K562 (cell line): ENCODE results near the gene KLF18.

Experiments
- CBFA2T3 ChIP-seq: fragments of 450-650 bp; IDR thresholded peaks from 2 replicates; pipeline ENCODE4 v1.6.1; 2017
- CHD2 ChIP-seq: IDR thresholded peaks from 2 replicates; pipeline ENCODE4 v1.6.1; 2011; ENCODE audit warnings: low read depth, low read length
- CTCF ChIP-seq, 3 experiments: IDR thresholded peaks in 2 of 3; conservative IDR thresholded peaks in 1 of 3; 2 replicates each; pipeline ENCODE4 v1.5.1; 2011 to 2012; ENCODE audit warnings: low read length in 3 of 3, mild to moderate bottlenecking in 3 of 3, control low read depth in 2 of 3, improper control_type of control experiment in 1 of 3, inconsistent platforms in 1 of 3, low read depth in 1 of 3, mixed read lengths in 1 of 3, moderate library complexity in 1 of 3; ENCODE audit not compliant: insufficient read depth in 2 of 3
- DNMT1 ChIP-seq: fragments of 450-650 bp; IDR thresholded peaks from 2 replicates; pipeline ENCODE4 v1.6.1; 2016; ENCODE audit warnings: antibody characterized with exemption, mild to moderate bottlenecking
- E4F1 ChIP-seq: fragments of 250-450 bp; sonication (Bioruptor Pico); IDR thresholded peaks from 2 replicates; pipeline ENCODE4 v1.5.0; 2021; ENCODE audit warnings: mild to moderate bottlenecking, borderline replicate concordance
- GATAD2B ChIP-seq: fragments of 450-650 bp; IDR thresholded peaks from 2 replicates; pipeline ENCODE4 v1.6.1; 2017; ENCODE audit warnings: mild to moderate bottlenecking, borderline replicate concordance
- KDM1A ChIP-seq, 2 experiments: fragments of 450-650 bp; IDR thresholded peaks; 2 replicates each; pipeline ENCODE4 v1.6.1; 2016; ENCODE audit warnings: mild to moderate bottlenecking in 2 of 2
- NR1H2 ChIP-seq: sonication (generic); formaldehyde crosslinking; IDR thresholded peaks from 2 replicates; pipeline ENCODE4 v1.4.0; 2020; ENCODE audit warnings: mild to moderate bottlenecking, missing genetic modification reagents
- NRF1 ChIP-seq, 2 experiments: fragments of 450-650 bp; IDR thresholded peaks in 1 of 2; conservative IDR thresholded peaks in 1 of 2; 2 replicates each; pipeline ENCODE4 v1.6.1; 2014; ENCODE audit warnings: mild to moderate bottlenecking in 2 of 2
- YY1 ChIP-seq, 3 experiments: IDR thresholded peaks; 2 replicates each; pipeline ENCODE4 v1.6.1; 2011; ENCODE audit warnings: low read length in 2 of 3, mild to moderate bottlenecking in 2 of 3, moderate library complexity in 2 of 3, borderline replicate concordance in 1 of 3, control low read depth in 1 of 3, low read depth in 1 of 3; ENCODE audit not compliant: insufficient read depth in 3 of 3, insufficient replicate concordance in 2 of 3, control insufficient read depth in 1 of 3, insufficient read length in 1 of 3; ENCODE audit errors: extremely low read depth in 1 of 3
- ZNF79 ChIP-seq: fragments of 250-450 bp; sonication (Bioruptor Pico); IDR thresholded peaks from 2 replicates; pipeline ENCODE4 v1.4.0; 2020; ENCODE audit warnings: low read depth, mild to moderate bottlenecking, moderate library complexity
- ZSCAN29 ChIP-seq: fragments of 450-650 bp; IDR thresholded peaks from 2 replicates; pipeline ENCODE4 v1.6.1; 2017
- TF ChIP-seq, protein P1 (sequence below): sonication (generic); IDR thresholded peaks from 2 replicates; pipeline ENCODE4 v1.6.1; 2016

GRCh38 chr1:44113095-44113609 lies 28.3 kb downstream of the KLF18 start:
- no peak for TF ChIP-seq NRF1 (conservative IDR thresholded peaks at IDR 0.05 in 1 of 2, IDR thresholded peaks at IDR 0.05 in 1 of 2)
- no peak for TF ChIP-seq E4F1 (CRISPR knock-in tag)
- no peak for TF ChIP-seq ZNF79 (CRISPR knock-in tag)
- TF ChIP-seq CHD2 = no peak
- TF ChIP-seq CTCF (IDR thresholded peaks at IDR 0.05 in 2 of 3, conservative IDR thresholded peaks at IDR 0.05 in 1 of 3; ENCODE audit: insufficient read depth in 2 of 3, low read depth in 1 of 3, low read length in 3 of 3) = no peak
- TF ChIP-seq NR1H2 (CRISPR knock-in tag) = no peak
- no peak for TF ChIP-seq KDM1A (IDR thresholded peaks at IDR 0.05)
- TF ChIP-seq ZSCAN29 = no peak
- TF ChIP-seq YY1 (IDR thresholded peaks at IDR 0.05; ENCODE audit: borderline replicate concordance in 1 of 3, control insufficient read depth in 1 of 3, extremely low read depth in 1 of 3, insufficient read depth in 3 of 3, insufficient read length in 1 of 3, insufficient replicate concordance in 2 of 3, low read depth in 1 of 3, low read length in 2 of 3) = no peak
- TF ChIP-seq, protein P1, sequence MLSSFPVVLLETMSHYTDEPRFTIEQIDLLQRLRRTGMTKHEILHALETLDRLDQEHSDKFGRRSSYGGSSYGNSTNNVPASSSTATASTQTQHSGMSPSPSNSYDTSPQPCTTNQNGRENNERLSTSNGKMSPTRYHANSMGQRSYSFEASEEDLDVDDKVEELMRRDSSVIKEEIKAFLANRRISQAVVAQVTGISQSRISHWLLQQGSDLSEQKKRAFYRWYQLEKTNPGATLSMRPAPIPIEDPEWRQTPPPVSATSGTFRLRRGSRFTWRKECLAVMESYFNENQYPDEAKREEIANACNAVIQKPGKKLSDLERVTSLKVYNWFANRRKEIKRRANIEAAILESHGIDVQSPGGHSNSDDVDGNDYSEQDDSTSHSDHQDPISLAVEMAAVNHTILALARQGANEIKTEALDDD = no peak
- TF ChIP-seq DNMT1 = no peak
- TF ChIP-seq CBFA2T3 = no peak
- no peak for TF ChIP-seq GATAD2B
